ENCODE results near the gene GOLGA6C. TPM values are rescaled to one million over a fixed set of nuclear protein-coding genes. Genes with fewer than 3 reads are reported as not detected.

Gene GOLGA6C
- total RNA-seq, 2 donors from 2014 or later: not detected

GRCh38 chr15:75231836-75232235 is 26.3 kb upstream of the GOLGA6C start:
- intact Hi-C loops (cut with DNase I): no loop called here
- Histone ChIP-seq H3K9ac (ENCODE audit: low read depth in 2 of 2, low read length in 2 of 2) (no peak overlapping the region), H3K27ac (no peak overlapping the region), H3K9me3 (no peaks in the 10 kb centered on the region), H3K4me3 (no peak overlapping the region), H3K36me3 (no peaks in the 10 kb centered on the region), H3K4me1 (no peaks in the 10 kb centered on the region), H3K27me3 (no peaks in the 10 kb centered on the region)
- no peak for TF ChIP-seq CTCF (IDR thresholded peaks at IDR 0.05)
- no peak for DNase-seq

DNA sequence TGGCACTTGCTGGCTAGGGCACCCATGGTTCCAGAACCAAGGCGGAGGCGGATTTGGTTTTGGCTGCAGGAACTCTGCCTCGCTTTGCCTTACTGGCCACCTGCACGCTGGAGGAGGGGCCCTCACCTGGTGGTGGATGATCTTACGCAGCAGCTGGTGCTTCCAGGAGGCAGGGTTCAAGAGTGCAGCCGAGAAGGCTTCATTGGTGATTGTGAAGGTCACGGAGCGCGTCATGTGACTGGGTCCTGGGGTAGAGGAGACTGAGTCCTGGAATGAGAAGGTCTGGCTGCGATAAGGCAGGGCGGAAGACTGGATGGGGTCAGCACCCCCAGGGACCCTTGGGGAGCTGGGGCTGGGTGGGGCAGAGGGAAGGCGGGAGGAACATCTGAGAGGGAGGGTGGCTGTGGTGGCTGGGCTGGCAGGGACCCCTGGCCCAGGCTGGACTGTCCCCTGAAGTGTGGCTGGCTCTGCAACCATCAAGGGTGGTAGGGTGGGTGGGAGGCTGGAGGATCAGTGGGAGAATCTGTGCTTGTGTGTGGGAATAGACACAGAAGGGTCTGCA is 25.8 kb upstream of the GOLGA6C start:
- no peak overlapping the region for H3K4me3 ChIP-seq
- no peak for DNase-seq
- H3K4me1 ChIP-seq: no peaks in the 10 kb centered on the region
- H3K27ac ChIP-seq: no peak overlapping the region
- H3K36me3 ChIP-seq: no peaks in the 10 kb centered on the region
- TF ChIP-seq CTCF (IDR thresholded peaks at IDR 0.05): no peak
- H3K27me3 ChIP-seq: no peaks in the 10 kb centered on the region
- H3K9ac ChIP-seq (ENCODE audit: low read depth in 2 of 2, low read length in 2 of 2): no peak overlapping the region
- intact Hi-C loops (cut with DNase I): no loop called here
- no peaks in the 10 kb centered on the region for H3K9me3 ChIP-seq

- no peak overlapping the region for H3K27ac ChIP-seq
- H3K27me3 ChIP-seq: no peaks in the 10 kb centered on the region
- no peaks in the 10 kb centered on the region for H3K9me3 ChIP-seq
- H3K9ac ChIP-seq (ENCODE audit: low read depth in 2 of 2, low read length in 2 of 2): no peak overlapping the region
- no peaks in the 10 kb centered on the region for H3K4me1 ChIP-seq
- DNase-seq: no peak
- no peak for TF ChIP-seq CTCF (IDR thresholded peaks at IDR 0.05)
- no peaks in the 10 kb centered on the region for H3K36me3 ChIP-seq
- intact Hi-C loops (cut with DNase I): no loop called here
- no peak overlapping the region for H3K4me3 ChIP-seq
Measured at GRCh38 chr15:75232826-75233503, 25.2 kb upstream of the GOLGA6C start.

GRCh38 chr15:75233504-75234190 is 24.5 kb upstream of the GOLGA6C start:
- no peak for DNase-seq
- no peak overlapping the region for H3K9ac ChIP-seq (ENCODE audit: low read depth in 2 of 2, low read length in 2 of 2)
- no peaks in the 10 kb centered on the region for H3K4me1 ChIP-seq
- no peaks in the 10 kb centered on the region for H3K27me3 ChIP-seq
- intact Hi-C loops (cut with DNase I): no loop called here
- H3K36me3 ChIP-seq: no peaks in the 10 kb centered on the region
- no peak for TF ChIP-seq CTCF (IDR thresholded peaks at IDR 0.05)
- no peaks in the 10 kb centered on the region for H3K9me3 ChIP-seq
- H3K4me3 ChIP-seq: no peak overlapping the region
- H3K27ac ChIP-seq: no peak overlapping the region

GRCh38 chr15:75234191-75234810 is 23.8 kb upstream of the GOLGA6C start:
- TF ChIP-seq CTCF (IDR thresholded peaks at IDR 0.05): no peak
- Histone ChIP-seq H3K4me1 (no peaks in the 10 kb centered on the region), H3K36me3 (no peaks in the 10 kb centered on the region), H3K4me3 (no peak overlapping the region), H3K9me3 (no peaks in the 10 kb centered on the region), H3K9ac (ENCODE audit: low read depth in 2 of 2, low read length in 2 of 2) (no peak overlapping the region), H3K27ac (no peak overlapping the region), H3K27me3 (no peaks in the 10 kb centered on the region)
- DNase-seq: no peak
- intact Hi-C loops (cut with DNase I): no loop called here

All from colonic mucosa (tissue), 4 donors.